ENCODE measurements around the gene DUSP8. TPM values are rescaled to one million over a fixed set of nuclear protein-coding genes. Genes with fewer than 3 reads are reported as not detected.

The DUSP8 gene
- total RNA-seq, 1 experiment from 2014 or later, result 10.2 TPM

DNA sequence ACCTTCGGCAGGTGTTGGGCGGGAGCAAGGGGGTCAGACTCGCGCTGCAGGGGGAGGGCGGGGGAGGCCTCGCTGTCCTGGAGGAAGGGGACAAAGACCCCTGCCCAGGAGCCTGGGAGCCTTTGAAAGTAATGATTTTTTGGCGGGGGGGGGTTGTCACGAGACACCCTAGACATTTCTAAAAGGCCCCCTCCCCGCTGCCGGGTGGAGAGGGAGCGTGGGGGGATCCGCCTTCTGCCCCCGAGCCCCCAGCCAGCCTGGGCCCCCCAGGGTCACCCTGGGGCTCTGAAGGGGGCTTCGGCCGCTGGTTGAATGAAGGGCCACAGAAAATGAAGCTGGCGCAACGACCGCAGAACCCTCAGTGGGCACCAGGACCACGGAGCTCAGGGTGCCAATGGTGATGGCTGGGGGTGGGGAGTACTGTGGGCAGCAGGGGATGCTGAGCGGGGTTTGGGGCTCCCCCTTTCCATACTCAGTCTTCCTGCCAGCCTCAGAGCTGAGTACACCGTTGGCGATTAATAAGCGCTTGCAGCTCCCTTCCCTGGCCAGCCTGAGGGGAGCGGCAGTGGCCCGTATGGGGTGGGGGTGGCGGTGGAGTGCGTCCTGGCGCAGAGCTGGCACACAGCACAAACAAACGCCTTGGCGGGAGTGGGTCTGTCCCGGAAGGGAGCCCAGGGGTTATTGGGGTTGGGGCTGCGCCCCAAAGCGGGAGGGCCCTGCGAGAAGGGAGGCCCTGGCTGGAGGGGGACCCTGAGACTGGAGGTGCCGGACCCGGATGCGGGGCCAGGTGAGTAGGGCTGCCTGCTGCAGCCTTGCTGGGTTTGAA lies 1.2 kb upstream of the DUSP8 start:
- Histone ChIP-seq H3K9me3 (ENCODE audit: control insufficient read depth in 1 of 2, insufficient read depth in 1 of 2, low read depth in 1 of 2, low read length in 2 of 2) (peaks cover 0 to 5% of the 10 kb centered on the region in 2 experiments; a peak in 2 of 4 replicates), H3K4me3 (replicated peaks in 1 of 2; ENCODE audit: low read depth in 1 of 2, low read length in 2 of 2) (peak overlapping the region; percentile 46 to 61), H3K9ac (ENCODE audit: low read length) (peak overlapping the region; percentile 64), H4K20me1 (ENCODE audit: insufficient read depth) (no peaks in the 10 kb centered on the region), H3K79me2 (ENCODE audit: insufficient read depth, low read length) (peaks cover 3% of the 10 kb centered on the region; the same call in 1 of the 2 replicates), H3K4me1 (ENCODE audit: control insufficient read depth in 1 of 2, insufficient read depth in 2 of 2, low read length in 2 of 2) (peaks cover 16 to 29% of the 10 kb centered on the region in 2 experiments; a peak in 3 of 4 replicates), H3K27ac (ENCODE audit: low read depth, low read length) (peak overlapping the region; percentile 8; the same call in 1 of the 2 replicates), H3K9me2 (ENCODE audit: insufficient read depth) (no peaks in the 10 kb centered on the region), H3K36me3 (ENCODE audit: control insufficient read depth in 1 of 2, insufficient read depth in 2 of 2, low read length in 2 of 2) (no peaks in the 10 kb centered on the region), H3K27me3 (ENCODE audit: insufficient read depth, low read length) (no peaks in the 10 kb centered on the region), H2AFZ (ENCODE audit: low read depth, low read length, poor library complexity, severe bottlenecking) (no peak overlapping the region), H3K4me2 (ENCODE audit: low read length) (peak overlapping the region; percentile 94)
- DNase-seq (ENCODE audit: low read depth, low spot score) (no peak), ATAC-seq (no peak)
- ChIA-PET RAD21 (ENCODE audit: low non-redundant PET in 1 of 2, low total read pairs in 2 of 2, uncharacterized antibody in 2 of 2, unreplicated experiment in 2 of 2) (interaction anchor here (0.6 to 2.6 kb wide), 5 partner anchors 20 to 79 kb away, joined by 3 to 22 read pairs (median 5); no protein-coding TSS in a partner anchor), CTCF (interaction anchor here (1.6 to 5.2 kb wide), 6 partner anchors 9 to 26 kb away, joined by 3 to 133 read pairs (median 16); no protein-coding TSS in a partner anchor), POLR2A (interaction anchor here (1.2 to 2.5 kb wide), 7 partner anchors 12 to 27 kb away, joined by 3 to 18 read pairs (median 5); partner anchors contain the start of gene KRTAP5-1)
- TF ChIP-seq POLR2AphosphoS5 (IDR thresholded peaks at IDR 0.05; ENCODE audit: low read depth, low read length), result no peak
- TF ChIP-seq EZH2 (IDR thresholded peaks at IDR 0.05), result no peak
- TF ChIP-seq, protein P1, sequence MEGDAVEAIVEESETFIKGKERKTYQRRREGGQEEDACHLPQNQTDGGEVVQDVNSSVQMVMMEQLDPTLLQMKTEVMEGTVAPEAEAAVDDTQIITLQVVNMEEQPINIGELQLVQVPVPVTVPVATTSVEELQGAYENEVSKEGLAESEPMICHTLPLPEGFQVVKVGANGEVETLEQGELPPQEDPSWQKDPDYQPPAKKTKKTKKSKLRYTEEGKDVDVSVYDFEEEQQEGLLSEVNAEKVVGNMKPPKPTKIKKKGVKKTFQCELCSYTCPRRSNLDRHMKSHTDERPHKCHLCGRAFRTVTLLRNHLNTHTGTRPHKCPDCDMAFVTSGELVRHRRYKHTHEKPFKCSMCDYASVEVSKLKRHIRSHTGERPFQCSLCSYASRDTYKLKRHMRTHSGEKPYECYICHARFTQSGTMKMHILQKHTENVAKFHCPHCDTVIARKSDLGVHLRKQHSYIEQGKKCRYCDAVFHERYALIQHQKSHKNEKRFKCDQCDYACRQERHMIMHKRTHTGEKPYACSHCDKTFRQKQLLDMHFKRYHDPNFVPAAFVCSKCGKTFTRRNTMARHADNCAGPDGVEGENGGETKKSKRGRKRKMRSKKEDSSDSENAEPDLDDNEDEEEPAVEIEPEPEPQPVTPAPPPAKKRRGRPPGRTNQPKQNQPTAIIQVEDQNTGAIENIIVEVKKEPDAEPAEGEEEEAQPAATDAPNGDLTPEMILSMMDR (IDR thresholded peaks at IDR 0.05 in 2 of 3, conservative IDR thresholded peaks at IDR 0.05 in 1 of 3; ENCODE audit: borderline replicate concordance in 1 of 3, insufficient read depth in 1 of 3, low read depth in 2 of 3, low read length in 2 of 3), result no peak
- TF ChIP-seq RAD21 (IDR thresholded peaks at IDR 0.05; ENCODE audit: low read depth), result no peak
- TF ChIP-seq SP1 (IDR thresholded peaks at IDR 0.05; ENCODE audit: low read depth), result no peak
- no peak for TF ChIP-seq MAX (IDR thresholded peaks at IDR 0.05)
- no peak for TF ChIP-seq YY1 (IDR thresholded peaks at IDR 0.05; ENCODE audit: extremely low read depth, insufficient replicate concordance, low read depth, low read length)
- TF ChIP-seq ZNF274 (IDR thresholded peaks at IDR 0.05; ENCODE audit: low read depth, low read length), result no peak
- TF ChIP-seq CBX3 (IDR thresholded peaks at IDR 0.05; ENCODE audit: low read depth), result no peak
- TF ChIP-seq POLR2A (IDR thresholded peaks at IDR 0.05; ENCODE audit: borderline replicate concordance, extremely low read depth, insufficient read depth, insufficient read length), result no peak
- intact Hi-C loops (cut with micrococcal nuclease), result no loop called here
- BruUV-seq (replicated peaks), result TSS peak; percentile 74

Data from HCT116 (cell line).